ENCODE measurements around the gene MALRD1. TPM values are rescaled to one million over a fixed set of nuclear protein-coding genes. Genes with fewer than 3 reads are reported as not detected.

Gene MALRD1
- total and polyA plus RNA-seq, 2 donors from 2014 or later, result 2.0 to 2.4 TPM

DNA sequence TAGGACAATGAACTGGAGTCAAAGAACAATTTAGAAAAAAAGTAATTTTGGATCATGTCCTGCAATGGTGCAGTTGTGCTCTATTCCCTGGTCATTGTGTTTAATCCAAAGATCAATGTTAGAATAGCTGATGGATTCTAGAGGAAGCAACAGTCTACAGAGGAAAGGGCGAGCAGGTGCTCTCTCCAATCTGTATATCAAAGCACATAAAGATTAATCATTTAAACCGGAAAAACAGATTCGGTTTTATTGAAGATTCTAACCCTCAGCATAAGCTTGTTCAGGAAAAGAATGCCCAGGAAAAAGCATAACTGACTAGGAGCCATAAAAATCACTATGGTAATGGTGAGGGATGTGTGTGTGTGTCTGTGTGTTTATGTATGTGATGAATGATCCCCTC is 110.3 kb downstream of the MALRD1 start:
- no peaks in the 10 kb centered on the region for H3K4me1 ChIP-seq (ENCODE audit: control insufficient read depth in 2 of 3, insufficient read depth in 2 of 3, low read depth in 1 of 3, low read length in 3 of 3)
- intact Hi-C loops (cut with DNase I), result no loop called here
- no peak overlapping the region for H3K9ac ChIP-seq (ENCODE audit: low read length in 3 of 3)
- TF ChIP-seq, protein P1, sequence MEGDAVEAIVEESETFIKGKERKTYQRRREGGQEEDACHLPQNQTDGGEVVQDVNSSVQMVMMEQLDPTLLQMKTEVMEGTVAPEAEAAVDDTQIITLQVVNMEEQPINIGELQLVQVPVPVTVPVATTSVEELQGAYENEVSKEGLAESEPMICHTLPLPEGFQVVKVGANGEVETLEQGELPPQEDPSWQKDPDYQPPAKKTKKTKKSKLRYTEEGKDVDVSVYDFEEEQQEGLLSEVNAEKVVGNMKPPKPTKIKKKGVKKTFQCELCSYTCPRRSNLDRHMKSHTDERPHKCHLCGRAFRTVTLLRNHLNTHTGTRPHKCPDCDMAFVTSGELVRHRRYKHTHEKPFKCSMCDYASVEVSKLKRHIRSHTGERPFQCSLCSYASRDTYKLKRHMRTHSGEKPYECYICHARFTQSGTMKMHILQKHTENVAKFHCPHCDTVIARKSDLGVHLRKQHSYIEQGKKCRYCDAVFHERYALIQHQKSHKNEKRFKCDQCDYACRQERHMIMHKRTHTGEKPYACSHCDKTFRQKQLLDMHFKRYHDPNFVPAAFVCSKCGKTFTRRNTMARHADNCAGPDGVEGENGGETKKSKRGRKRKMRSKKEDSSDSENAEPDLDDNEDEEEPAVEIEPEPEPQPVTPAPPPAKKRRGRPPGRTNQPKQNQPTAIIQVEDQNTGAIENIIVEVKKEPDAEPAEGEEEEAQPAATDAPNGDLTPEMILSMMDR (IDR thresholded peaks at IDR 0.05; ENCODE audit: borderline replicate concordance, extremely low read depth, insufficient read depth), result no peak
- DNase-seq (no peak), FAIRE-seq (no peak)
- H3K36me3 ChIP-seq (ENCODE audit: control insufficient read depth in 2 of 3, insufficient read depth in 3 of 3, low read length in 3 of 3), result no peaks in the 10 kb centered on the region
- H3K27me3 ChIP-seq (ENCODE audit: control insufficient read depth, insufficient read depth, low read length), result no peaks in the 10 kb centered on the region
- H3K4me3 ChIP-seq (ENCODE audit: low read length in 3 of 3), result no peak overlapping the region
- no peaks in the 10 kb centered on the region for H3K9me3 ChIP-seq (ENCODE audit: control insufficient read depth in 2 of 3, insufficient read depth in 1 of 3, low read length in 3 of 3)
- no peak overlapping the region for H3K27ac ChIP-seq (ENCODE audit: low read depth in 2 of 2, low read length in 2 of 2)

DNA sequence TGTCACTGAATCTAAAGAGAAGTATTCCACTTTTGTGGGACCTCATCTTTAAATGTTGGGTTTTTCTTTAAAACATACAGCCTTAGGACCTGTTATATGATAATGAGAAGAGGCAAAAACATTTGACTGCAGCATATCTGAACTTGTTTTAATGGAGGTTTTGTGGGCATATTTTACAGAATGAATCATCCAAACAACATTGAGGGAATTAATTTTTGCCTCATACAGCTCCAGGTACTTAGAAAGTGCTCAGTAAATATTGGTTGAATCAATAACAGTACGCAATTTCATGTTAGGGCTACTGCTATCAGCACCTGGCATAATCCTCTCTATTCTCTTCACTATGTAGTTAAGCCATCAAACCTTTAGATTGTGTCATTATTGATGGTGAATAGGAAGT is 115.9 kb downstream of the MALRD1 start:
- Histone ChIP-seq H3K27ac (ENCODE audit: low read depth in 2 of 2, low read length in 2 of 2) (no peak overlapping the region), H3K9me3 (ENCODE audit: control insufficient read depth in 2 of 3, insufficient read depth in 1 of 3, low read length in 3 of 3) (no peaks in the 10 kb centered on the region), H3K4me1 (ENCODE audit: control insufficient read depth in 2 of 3, insufficient read depth in 2 of 3, low read depth in 1 of 3, low read length in 3 of 3) (no peaks in the 10 kb centered on the region), H3K36me3 (ENCODE audit: control insufficient read depth in 2 of 3, insufficient read depth in 3 of 3, low read length in 3 of 3) (no peaks in the 10 kb centered on the region), H3K27me3 (ENCODE audit: control insufficient read depth, insufficient read depth, low read length) (no peaks in the 10 kb centered on the region), H3K9ac (ENCODE audit: low read length in 3 of 3) (no peak overlapping the region), H3K4me3 (ENCODE audit: low read length in 3 of 3) (no peak overlapping the region)
- intact Hi-C loops (cut with DNase I), result no loop called here
- DNase-seq (no peak), FAIRE-seq (no peak)
- TF ChIP-seq, protein P1 (IDR thresholded peaks at IDR 0.05; ENCODE audit: borderline replicate concordance, extremely low read depth, insufficient read depth), result no peak

DNA sequence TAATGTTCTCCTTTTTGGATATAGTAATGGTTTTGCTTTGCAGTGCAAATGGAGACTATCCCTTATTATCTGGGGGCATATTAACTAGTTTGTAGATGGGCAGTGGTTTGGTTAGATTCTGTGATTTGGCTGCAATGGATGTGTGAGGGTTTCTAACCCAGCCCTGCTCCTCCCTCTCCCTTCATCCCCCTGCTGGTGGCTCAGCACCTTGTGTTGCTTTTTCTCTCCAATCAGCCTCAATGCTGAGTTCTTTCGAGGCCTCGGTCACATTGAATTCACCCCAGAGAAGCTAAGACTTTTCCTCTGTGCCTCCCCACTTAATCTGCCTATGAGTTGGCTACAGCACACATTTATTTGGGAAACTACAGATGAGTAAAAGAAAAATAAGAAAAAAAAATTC is 120.0 kb downstream of the MALRD1 start:
- no peak for FAIRE-seq
- H3K4me3 ChIP-seq (ENCODE audit: low read length in 3 of 3), result no peak overlapping the region
- intact Hi-C loops (cut with DNase I), result no loop called here
- no peaks in the 10 kb centered on the region for H3K4me1 ChIP-seq (ENCODE audit: control insufficient read depth in 2 of 3, insufficient read depth in 2 of 3, low read depth in 1 of 3, low read length in 3 of 3)
- H3K9me3 ChIP-seq (ENCODE audit: control insufficient read depth in 2 of 3, insufficient read depth in 1 of 3, low read length in 3 of 3), result no peaks in the 10 kb centered on the region
- H3K27me3 ChIP-seq (ENCODE audit: control insufficient read depth, insufficient read depth, low read length), result no peaks in the 10 kb centered on the region
- no peak overlapping the region for H3K9ac ChIP-seq (ENCODE audit: low read length in 3 of 3)
- H3K27ac ChIP-seq (ENCODE audit: low read depth in 2 of 2, low read length in 2 of 2), result no peak overlapping the region
- TF ChIP-seq, protein P1 (IDR thresholded peaks at IDR 0.05; ENCODE audit: borderline replicate concordance, extremely low read depth, insufficient read depth), result no peak
- no peak for DNase-seq
- H3K36me3 ChIP-seq (ENCODE audit: control insufficient read depth in 2 of 3, insufficient read depth in 3 of 3, low read length in 3 of 3), result no peaks in the 10 kb centered on the region

DNA sequence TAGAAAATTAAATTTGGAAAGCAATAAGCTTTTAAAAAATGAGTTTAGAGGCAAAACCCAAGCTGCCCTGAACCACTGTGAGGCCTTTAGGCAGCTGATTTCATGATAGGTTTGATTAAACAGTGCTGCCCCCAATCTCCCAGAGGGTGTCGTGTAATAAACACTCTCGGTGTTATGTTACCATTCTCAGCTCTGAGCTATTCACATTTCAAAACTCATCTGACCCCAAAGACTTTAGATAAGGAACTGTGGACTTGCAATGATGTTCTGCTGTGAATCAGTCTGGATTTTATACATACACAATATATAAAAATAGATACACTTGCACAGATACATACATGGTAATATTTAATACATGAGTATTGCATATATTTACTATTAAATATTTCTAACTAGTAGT is 120.4 kb downstream of the MALRD1 start:
- FAIRE-seq (no peak), DNase-seq (no peak)
- no peaks in the 10 kb centered on the region for H3K4me1 ChIP-seq (ENCODE audit: control insufficient read depth in 2 of 3, insufficient read depth in 2 of 3, low read depth in 1 of 3, low read length in 3 of 3)
- TF ChIP-seq, protein P1 (IDR thresholded peaks at IDR 0.05; ENCODE audit: borderline replicate concordance, extremely low read depth, insufficient read depth), result no peak
- no peak overlapping the region for H3K27ac ChIP-seq (ENCODE audit: low read depth in 2 of 2, low read length in 2 of 2)
- no peaks in the 10 kb centered on the region for H3K9me3 ChIP-seq (ENCODE audit: control insufficient read depth in 2 of 3, insufficient read depth in 1 of 3, low read length in 3 of 3)
- H3K4me3 ChIP-seq (ENCODE audit: low read length in 3 of 3), result no peak overlapping the region
- intact Hi-C loops (cut with DNase I), result no loop called here
- H3K9ac ChIP-seq (ENCODE audit: low read length in 3 of 3), result no peak overlapping the region
- H3K27me3 ChIP-seq (ENCODE audit: control insufficient read depth, insufficient read depth, low read length), result no peaks in the 10 kb centered on the region
- H3K36me3 ChIP-seq (ENCODE audit: control insufficient read depth in 2 of 3, insufficient read depth in 3 of 3, low read length in 3 of 3), result no peaks in the 10 kb centered on the region

Data from kidney (tissue), 14 donors.